HG03565 (cell line): ENCODE measurements around the gene CIAO3.
"Not testable (repeated sequence)": the region's sequence is repeated elsewhere in the genome, so short reads cannot be mapped to it uniquely, and the experiment has no call there.

Experiments used
- ATAC-seq: cut with Tn5 transposase; IDR thresholded peaks from one replicate; pipeline ENCODE4 v1.9.1; 2021; ENCODE audit warnings: mild to moderate bottlenecking, moderate library complexity; ENCODE audit not compliant: unreplicated experiment

Gene CIAO3

DNA sequence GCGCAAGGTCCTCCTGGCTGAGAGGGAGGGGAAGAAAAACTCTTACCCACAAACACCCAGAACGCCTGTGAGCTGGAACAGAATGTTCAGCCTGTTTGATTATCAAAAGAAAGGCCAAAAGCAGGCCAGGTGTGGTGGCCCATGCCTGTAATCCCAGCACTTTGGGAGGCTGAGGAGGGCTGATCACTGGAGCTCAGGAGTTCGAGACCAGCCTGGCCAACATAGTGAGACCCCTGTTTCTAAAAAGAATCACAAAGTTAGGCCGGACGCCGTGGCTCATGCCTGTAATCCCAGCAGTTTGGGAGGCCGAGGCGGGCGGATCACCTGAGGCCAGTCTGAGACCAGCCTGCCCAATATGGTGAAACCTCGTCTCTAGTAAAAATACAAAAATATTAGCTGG, 35.5 kb upstream of the CIAO3 start:
- ATAC-seq = not testable (repeated sequence)

DNA sequence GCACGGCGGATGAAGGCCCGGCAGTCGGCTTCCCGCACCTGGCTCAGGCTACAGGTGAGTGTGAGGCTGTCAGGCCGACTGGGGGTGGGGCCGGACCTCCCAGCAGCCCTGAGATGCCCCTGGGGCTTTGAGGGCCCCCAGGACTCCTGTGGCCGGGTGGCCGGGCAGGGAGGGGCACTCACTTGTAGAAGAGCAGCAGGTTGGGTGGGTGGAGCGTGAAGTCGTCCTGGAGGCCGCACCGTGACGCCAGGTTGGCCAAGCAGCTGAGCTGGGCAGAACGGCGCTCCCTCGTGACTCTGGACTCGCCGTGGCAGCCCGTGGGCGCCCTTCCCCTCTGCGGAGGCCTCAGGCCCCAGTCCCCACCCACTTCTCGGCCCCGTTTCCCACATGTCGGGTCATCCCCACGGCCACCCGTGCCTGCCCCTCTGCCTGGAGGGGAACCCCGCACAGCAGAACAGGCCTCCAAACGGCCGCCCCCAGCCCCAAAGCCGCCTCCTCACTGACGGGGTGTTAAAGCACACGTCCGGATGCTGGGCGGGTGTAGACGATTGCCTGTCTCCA, 34.5 kb upstream of the CIAO3 start:
- no peak for ATAC-seq

DNA sequence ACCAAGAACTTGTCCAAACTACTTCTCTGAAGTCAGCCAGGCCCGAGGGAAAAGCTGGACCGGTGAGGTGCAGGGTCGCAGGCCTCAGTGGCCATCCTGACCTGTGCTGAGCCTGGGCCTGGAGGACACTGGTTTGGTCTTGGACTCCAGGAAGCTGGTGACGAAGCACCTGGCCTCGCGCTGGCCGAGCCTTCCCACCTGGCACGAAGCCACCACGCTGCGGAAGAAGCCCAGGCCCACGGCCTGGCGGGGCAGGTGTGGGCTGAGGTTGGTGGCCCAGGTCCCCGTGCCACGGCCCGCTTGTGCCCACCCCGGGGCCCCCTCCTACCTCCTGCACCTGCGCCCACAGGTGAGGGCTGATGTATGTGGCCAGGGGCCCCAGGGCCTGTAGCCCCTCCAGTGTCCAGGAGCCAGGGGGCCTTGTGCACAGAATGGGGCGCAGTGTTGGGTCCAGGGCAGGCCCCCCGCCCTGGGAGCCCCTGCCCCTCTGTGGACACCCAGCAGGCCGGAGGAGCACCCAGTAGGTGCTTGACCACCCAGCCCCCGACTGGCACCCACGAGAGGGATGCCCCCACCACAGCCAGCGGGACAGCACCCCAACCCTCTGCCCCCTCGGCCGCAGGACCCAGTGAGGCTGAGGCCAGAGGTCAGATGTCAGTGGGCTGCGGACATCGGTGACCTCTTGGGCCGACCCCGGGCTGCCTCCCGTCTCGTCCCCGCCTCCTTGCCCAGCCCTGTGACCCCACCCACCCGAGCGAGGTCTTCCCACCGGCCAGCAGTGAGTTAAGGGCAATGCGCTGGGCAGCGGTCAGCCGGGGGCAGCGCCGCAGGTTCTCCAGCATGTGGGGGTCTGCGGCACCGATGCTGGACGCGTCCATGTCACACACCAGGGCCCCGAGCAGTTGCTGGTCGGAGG, 33.5 kb upstream of the CIAO3 start:
- no peak for ATAC-seq

DNA sequence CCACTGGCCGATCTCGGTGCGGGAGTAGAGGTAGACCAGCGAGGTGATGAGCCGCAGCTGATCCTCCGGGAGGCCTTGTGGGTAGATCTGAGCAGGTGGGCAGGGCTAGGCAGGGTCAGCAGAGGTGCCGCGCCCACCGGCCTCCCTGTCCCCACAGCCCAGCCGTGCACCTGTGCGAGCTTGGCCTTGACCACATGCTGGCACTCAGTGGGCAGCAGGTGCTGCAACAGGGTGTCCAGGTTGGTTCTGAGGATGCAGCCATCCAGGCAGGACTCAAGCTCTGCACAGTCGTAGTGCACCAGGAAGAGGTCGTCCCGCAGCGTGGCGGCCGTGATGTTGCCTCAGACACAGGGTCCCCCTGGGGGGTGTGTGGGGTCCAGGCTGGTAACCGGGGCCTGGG, 32.2 kb upstream of the CIAO3 start:
- no peak for ATAC-seq

DNA sequence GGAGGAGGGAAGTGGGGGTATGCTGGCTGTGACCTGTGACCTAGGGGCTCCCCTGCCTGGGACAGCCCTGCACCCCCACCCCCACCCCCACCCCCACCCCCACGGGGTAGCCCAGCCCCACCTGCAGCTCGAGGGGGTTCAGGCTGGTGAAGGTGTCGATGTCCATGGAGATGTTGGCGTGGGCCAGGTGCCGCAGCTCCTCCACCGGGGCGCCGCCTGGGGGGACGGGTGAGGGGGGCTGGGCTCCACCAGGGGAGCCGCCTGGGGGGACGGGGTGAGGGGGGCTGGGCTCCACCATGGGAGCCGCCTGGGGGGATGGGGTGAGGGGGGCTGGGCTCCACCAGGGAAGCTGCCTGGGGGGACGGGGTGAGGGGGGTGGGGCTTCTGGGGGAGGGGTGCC, 29.6 kb upstream of the CIAO3 start:
- no peak for ATAC-seq

DNA sequence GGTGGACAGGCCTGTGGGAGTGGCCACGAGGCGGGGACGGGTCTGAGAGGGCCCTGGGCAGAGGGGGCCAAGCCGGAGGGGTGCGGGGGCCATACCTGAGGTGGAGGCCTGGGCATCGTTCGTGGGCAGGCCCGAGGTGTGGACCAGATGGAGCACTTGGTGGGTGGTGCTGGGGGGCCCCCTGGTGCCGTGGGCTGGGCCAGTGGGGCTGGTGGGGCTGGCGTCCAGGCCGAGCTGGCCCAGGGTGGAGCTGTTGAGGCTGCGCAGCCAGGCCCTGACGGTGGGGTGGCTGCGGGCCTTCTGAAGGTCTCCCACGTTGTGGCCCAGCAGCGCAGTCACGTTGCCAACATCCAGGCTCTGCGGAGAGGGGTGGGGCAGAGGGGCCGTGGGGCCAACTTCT, 29.1 kb upstream of the CIAO3 start:
- ATAC-seq = no peak

DNA sequence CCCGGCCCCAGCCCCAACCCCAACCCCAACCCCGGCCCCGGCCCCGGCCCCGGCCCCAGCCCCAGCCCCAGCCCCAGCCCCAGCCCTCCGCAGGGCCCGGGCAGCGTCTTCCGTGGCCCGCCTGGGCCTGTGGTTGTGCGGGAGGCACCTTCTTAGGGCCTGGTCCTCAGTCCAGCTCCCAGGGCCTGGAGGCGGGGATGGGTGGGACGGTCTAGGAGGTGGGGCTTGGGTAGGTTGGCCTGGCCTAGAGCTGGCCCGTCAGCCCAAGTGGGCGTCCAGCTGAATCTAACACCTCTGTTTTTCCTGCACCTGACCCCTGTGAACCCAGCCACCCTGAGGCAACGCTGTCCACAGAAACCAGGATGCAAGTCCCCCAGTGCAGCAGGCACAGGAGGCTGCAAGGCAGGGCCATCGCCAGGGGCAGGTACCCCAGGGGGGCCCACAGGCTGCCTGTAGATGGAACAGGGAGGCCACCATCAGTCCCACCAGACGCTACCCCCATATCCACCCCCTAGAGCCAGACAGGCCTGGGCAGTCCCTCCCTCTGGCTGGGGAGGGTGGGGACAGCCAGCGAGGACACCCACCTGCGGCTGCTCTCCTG, 28.5 kb upstream of the CIAO3 start:
- ATAC-seq = no peak

DNA sequence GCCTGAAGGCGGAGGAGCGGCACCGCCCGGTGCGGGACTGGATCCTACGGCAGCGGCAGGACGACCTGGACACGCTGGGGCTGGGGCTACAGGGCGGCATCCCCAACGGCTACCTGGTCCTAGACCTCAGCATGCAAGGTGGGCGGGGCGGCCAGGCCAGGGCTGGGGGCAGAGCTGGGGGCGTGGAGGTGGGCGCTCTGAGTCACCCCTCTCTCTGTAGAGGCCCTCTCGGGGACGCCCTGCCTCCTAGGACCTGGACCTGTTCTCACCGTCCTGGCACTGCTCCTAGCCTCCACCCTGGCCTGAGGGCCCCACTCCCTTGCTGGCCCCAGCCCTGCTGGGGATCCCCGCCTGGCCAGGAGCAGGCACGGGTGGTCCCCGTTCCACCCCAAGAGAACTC, 27.6 kb upstream of the CIAO3 start:
- ATAC-seq = no peak

DNA sequence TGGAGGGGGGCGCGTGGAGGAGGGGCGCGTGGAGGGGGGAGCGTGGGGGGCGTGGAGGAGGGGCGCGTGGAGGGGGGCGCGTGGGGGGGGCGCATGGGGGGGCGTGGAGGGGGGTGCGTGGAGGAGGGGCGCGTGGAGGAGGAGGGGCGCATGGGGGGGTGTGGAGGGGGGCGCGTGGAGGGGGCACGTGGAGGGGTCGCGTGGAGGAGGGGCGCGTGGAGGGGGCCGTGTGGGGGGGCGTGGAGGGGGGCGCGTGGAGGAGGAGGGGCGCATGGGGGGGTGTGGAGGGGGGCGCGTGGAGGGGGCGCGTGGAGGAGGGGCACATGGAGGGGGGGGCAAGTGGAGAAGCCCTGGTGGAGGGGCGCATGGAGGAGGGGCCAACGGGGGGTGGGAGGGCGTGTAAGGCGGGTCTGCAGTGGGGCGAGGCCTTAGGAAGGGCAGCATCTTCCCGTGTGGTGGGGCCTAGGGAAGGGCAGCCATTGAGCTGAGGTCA, 27.0 kb upstream of the CIAO3 start:
- no peak for ATAC-seq

DNA sequence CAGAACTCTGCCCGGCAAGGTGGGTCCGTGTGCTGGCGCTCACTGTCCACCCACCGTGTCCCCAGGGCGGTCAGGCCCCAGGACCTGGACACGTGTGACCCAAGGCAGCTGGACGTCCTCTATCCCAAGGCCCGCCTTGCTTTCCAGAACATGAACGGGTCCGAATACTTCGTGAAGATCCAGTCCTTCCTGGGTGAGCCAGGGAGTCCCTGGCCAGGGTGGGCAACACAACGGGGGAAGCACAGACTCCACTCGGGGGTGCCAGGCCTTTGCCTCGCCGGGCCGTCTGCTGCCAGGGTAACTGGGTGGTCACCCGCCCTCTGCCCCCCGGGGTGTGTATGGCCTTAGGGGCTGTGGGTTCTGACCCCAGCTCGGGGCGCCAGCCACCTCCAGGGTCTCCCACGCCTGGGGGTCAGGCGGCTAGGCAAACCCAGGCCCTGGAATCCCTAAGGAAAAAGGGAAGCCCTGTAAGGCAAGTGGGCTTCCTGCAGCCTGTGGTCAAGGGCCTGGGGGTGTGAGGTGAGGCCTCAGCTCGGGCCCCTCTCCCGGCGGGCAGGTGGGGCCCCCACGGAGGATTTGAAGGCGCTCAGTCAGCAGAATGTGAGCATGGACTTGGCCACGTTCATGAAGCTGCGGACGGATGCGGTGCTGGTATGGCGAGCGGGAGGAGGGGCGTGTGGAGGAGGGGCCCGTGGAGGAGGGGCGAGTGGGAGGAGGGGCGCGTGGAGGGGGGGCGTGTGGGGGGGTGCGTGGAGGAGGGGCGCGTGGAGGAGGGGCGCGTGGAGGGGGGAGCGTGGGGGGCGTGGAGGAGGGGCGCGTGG, 26.2 kb upstream of the CIAO3 start:
- no peak for ATAC-seq

DNA sequence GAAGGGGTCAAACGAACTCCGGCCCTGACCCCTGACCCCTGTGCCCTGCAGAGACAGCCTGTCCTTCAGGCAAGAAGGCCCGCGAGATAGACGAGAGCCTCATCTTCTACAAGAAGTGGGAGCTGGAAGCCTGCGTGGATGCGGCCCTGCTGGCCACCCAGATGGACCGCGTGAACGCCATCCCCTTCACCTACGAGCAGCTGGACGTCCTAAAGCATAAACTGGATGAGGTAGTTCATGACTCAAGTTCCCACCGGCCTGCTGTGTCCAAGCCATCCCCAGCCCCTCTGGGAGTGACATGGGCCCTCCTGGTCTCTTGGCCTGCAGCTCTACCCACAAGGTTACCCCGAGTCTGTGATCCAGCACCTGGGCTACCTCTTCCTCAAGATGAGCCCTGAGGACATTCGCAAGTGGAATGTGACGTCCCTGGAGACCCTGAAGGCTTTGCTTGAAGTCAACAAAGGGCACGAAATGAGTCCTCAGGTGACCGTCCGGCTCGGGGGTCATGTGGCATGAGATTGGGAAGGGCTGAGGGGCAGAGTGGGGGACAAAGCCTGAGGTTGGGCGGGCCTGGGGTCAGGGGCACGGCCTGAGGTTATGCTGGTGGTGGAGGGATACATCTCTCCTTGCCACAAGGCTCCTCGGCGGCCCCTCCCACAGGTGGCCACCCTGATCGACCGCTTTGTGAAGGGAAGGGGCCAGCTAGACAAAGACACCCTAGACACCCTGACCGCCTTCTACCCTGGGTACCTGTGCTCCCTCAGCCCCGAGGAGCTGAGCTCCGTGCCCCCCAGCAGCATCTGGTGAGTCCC, 25.4 kb upstream of the CIAO3 start:
- ATAC-seq = no peak

DNA sequence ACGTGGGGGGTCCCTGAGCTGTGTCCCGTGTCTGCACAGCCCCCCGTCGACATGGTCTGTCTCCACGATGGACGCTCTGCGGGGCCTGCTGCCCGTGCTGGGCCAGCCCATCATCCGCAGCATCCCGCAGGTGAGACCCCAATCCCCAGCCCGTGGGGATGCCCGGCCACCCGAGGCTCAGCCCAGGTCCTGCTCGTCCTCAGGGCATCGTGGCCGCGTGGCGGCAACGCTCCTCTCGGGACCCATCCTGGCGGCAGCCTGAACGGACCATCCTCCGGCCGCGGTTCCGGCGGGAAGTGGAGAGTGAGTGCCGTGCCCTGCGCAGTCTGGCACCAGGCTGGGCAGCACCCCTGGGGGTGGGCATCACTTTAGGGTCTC, 24.7 kb upstream of the CIAO3 start:
- ATAC-seq = no peak

DNA sequence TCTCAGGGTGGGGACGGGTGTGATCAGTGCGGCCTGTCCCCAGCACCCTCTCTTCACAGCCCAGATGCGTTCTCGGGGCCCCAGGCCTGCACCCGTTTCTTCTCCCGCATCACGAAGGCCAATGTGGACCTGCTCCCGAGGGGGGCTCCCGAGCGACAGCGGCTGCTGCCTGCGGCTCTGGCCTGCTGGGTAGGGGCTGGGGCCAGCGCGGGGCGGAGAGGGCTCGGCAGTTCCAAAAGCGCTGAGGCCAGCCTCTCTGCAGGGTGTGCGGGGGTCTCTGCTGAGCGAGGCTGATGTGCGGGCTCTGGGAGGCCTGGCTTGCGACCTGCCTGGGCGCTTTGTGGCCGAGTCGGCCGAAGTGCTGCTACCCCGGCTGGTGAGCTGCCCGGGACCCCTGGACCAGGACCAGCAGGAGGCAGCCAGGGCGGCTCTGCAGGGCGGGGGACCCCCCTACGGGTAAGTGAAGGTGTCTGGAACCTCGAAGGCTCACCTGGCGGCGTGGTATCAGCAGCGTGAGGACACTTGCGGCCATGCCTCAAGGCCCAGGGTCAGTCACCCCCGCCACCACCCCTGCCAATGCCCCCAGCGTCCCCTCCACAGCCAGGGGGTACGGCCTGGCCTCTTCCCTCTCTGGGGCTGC, 24.2 kb upstream of the CIAO3 start:
- ATAC-seq = no peak

DNA sequence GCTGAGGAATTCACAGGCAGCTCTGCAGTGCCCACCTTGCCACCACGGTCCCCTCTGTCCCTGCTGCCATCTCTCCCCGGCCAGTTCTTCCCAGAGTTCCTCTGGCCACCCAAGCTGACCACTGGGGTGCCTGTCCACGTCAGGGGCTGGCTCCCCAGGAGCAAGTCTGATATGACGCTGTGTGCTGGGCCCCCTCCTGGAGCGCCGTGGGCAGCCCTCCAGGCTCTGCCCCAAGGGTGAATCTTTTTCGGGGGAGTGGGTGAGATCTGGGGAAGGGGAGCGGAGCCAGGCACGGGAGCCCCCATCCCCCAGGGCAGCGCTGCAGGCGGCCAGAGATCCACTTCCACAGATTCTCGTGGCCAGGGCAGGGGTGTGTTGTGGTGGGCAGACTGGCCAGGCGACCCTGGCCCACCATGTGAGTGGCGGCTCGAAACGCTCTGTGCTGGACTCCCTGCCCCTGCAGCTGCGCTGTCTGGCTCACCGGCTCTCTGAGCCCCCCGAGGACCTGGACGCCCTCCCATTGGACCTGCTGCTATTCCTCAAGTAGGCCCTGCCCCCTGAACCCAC, 23.5 kb upstream of the CIAO3 start:
- no peak for ATAC-seq

DNA sequence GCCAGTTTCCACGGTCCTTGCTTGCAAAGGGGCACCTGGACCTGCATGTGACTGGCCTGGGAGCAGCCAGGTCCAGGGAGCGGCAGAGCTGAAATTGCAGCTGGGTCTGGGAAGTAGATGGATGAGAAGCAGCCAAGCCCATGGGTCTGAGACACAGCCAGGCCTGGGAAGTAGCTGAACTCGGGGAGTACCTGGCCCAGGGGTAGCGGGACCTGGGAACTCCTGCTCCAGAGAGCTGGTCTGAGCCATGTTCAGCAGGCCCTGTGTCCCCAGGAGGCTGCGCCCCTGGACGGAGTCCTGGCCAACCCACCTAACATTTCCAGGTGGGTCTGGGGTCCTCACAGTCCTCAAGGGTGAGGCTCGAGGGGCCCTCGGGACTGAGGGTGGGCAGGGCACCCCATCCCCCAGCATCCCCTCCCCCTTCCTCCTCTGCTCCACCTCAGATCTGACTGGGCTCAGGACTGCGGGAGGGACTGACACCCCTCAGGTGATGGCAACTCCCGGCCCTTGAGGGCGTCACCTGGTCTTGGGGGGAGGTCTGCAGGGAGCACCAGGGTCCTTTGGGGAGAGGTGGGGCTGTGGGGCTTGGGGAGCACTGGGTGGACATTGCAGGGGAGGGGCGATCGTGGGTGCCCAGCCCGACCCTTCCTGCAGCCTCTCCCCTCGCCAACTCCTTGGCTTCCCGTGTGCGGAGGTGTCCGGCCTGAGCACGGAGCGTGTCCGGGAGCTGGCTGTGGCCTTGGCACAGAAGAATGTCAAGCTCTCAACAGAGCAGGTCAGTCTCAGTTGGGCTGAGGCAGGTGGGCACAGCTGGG, 22.8 kb upstream of the CIAO3 start:
- no peak for ATAC-seq

DNA sequence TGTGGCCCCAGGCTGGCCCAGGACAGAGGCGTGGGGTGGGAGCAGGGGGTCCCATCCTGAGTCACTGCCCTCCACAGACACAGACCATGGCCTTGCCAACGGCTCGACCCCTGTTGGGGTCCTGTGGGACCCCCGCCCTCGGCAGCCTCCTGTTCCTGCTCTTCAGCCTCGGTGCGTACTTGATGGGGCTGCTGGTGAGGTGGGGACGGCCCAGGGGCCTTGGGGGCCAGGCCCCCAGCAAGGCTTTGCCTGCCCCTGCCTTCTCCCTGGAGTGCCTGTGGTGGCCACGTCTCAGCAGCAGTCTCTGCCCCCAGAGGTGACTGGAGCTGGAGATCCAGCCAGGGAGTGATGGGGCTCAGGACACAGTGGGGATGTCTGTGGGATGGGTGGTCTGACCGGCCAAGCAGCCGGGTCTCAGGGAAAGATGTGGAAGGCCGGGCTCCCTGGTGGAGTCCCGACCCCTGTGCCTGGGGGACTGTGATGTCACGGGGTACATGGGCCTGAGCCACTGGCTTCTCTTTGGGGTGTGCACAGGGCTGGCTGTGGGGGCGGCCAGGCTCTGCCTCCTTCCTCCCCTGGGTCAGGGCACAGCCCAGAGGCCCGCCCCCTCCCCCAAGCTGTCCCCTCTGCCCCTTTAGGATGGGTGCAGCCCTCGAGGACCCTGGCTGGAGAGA, 21.9 kb upstream of the CIAO3 start:
- no peak for ATAC-seq

DNA sequence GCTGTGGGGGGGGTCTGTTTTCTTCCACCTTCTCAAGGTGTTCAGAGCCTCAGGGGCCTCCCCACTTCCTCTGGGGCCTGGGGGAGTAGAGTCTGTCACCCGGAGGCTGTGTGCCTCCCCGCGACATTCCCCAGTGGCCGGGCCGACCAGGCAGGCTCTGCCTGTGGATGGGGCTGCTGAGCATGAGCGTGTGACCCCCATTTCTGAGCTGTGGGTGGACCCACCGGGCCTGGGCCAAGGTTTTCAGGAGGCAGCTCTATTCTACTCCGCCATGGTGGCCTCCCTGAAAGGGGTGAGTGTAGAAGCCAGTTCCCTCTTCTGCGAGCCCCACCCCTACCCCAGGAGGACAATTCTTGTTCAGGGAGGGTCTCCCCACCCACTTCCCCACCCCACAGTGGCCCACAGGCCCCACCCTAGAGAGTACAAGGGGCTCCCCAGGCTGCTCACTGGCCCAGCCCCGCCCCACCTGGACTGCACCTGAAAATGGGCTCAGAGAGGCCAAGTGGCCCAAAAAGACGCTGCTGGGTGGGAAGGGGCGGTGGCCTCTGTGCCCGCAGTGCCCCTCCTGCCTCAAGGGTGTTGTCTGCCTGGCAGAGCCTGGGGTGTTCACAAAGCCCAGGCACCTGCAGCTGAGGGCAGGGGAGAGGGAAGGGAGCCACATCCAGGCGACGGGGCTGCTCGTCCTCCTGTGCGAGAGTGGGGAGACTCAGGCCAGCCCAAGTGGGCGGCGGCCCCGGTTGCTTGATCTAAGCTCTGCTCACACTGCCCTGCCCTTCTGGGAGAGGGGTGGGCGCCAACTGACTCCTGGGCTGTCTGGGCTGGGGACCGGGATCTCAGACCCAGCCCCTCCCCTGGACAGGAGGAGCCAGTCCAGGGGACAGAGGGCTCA, 21.1 kb upstream of the CIAO3 start:
- ATAC-seq = no peak
